ENCODE results near the gene RASGRF1. TPM values are rescaled to one million over a fixed set of nuclear protein-coding genes. Genes with fewer than 3 reads are reported as not detected.

The RASGRF1 gene
- total RNA-seq, 1 experiment from 2014 or later = not detected

GRCh38 chr15:79078763-79079410 is 11.7 kb downstream of the RASGRF1 start:
- DNase-seq = no peak
- H3K79me2 ChIP-seq (ENCODE audit: low read length) = no peaks in the 10 kb centered on the region
- CTCF ChIA-PET = no interaction called here
- TF ChIP-seq EZH2 (IDR thresholded peaks at IDR 0.05; ENCODE audit: low read length, unreplicated experiment) = no peak
- no peak for TF ChIP-seq EZH2phosphoT487 (IDR thresholded peaks at IDR 0.05; ENCODE audit: borderline replicate concordance, low read length)
- no peak for TF ChIP-seq CTCF (conservative IDR thresholded peaks at IDR 0.05; ENCODE audit: low read depth, low read length)
- POLR2A ChIA-PET (ENCODE audit: unreplicated experiment) = no interaction called here
- no peak overlapping the region for H3K27ac ChIP-seq (ENCODE audit: low read length)
- H3K4me2 ChIP-seq (ENCODE audit: low read length) = no peak overlapping the region
- H3K27me3 ChIP-seq (ENCODE audit: low read length) = peaks cover 20% of the 10 kb centered on the region
- no peak overlapping the region for H2AFZ ChIP-seq (ENCODE audit: low read length)
- no peak for ATAC-seq
- no peaks in the 10 kb centered on the region for H3K9me2 ChIP-seq (replicated peaks; ENCODE audit: low read length)
- H3F3A ChIP-seq (ENCODE audit: low read length, unreplicated experiment) = no peaks in the 10 kb centered on the region
- H3K9me3 ChIP-seq (ENCODE audit: low read length) = no peaks in the 10 kb centered on the region
- no peak overlapping the region for H3K4me3 ChIP-seq (ENCODE audit: low read length)
- BruUV-seq (replicated peaks) = no TSS peak
- intact Hi-C loops (cut with micrococcal nuclease) = no loop called here
- no peak overlapping the region for H3K9ac ChIP-seq (ENCODE audit: low read length)
- no peaks in the 10 kb centered on the region for H3K4me1 ChIP-seq (ENCODE audit: insufficient read depth, low read length)
- no peaks in the 10 kb centered on the region for H4K20me1 ChIP-seq (ENCODE audit: low read length)
- H3K36me3 ChIP-seq (ENCODE audit: low read depth, low read length) = no peaks in the 10 kb centered on the region

- Histone ChIP-seq H3K4me3 (ENCODE audit: low read length) (no peak overlapping the region), H2AFZ (ENCODE audit: low read length) (no peak overlapping the region), H3K9ac (ENCODE audit: low read length) (no peak overlapping the region), H3K4me2 (ENCODE audit: low read length) (no peak overlapping the region), H3F3A (ENCODE audit: low read length, unreplicated experiment) (no peaks in the 10 kb centered on the region), H3K36me3 (ENCODE audit: low read depth, low read length) (no peaks in the 10 kb centered on the region), H3K9me3 (ENCODE audit: low read length) (no peaks in the 10 kb centered on the region), H3K79me2 (ENCODE audit: low read length) (no peaks in the 10 kb centered on the region), H3K27ac (ENCODE audit: low read length) (no peak overlapping the region), H4K20me1 (ENCODE audit: low read length) (no peaks in the 10 kb centered on the region), H3K4me1 (ENCODE audit: insufficient read depth, low read length) (no peaks in the 10 kb centered on the region), H3K27me3 (ENCODE audit: low read length) (peaks cover 12% of the 10 kb centered on the region), H3K9me2 (replicated peaks; ENCODE audit: low read length) (no peaks in the 10 kb centered on the region)
- DNase-seq (no peak), ATAC-seq (no peak)
- ChIA-PET POLR2A (ENCODE audit: unreplicated experiment) (no interaction called here), CTCF (no interaction called here)
- intact Hi-C loops (cut with micrococcal nuclease) = no loop called here
- TF ChIP-seq CTCF (conservative IDR thresholded peaks at IDR 0.05; ENCODE audit: low read depth, low read length) (no peak), EZH2 (IDR thresholded peaks at IDR 0.05; ENCODE audit: low read length, unreplicated experiment) (no peak), EZH2phosphoT487 (IDR thresholded peaks at IDR 0.05; ENCODE audit: borderline replicate concordance, low read length) (no peak)
- no TSS peak for BruUV-seq (replicated peaks)
These were observed 12.6 kb downstream of the RASGRF1 start for GRCh38 chr15:79078003-79078402.

GRCh38 chr15:79076661-79077060 is 13.9 kb downstream of the RASGRF1 start:
- Histone ChIP-seq H2AFZ (ENCODE audit: low read length) (no peak overlapping the region), H4K20me1 (ENCODE audit: low read length) (no peaks in the 10 kb centered on the region), H3K9me2 (replicated peaks; ENCODE audit: low read length) (no peaks in the 10 kb centered on the region), H3K36me3 (ENCODE audit: low read depth, low read length) (no peaks in the 10 kb centered on the region), H3K27me3 (ENCODE audit: low read length) (no peaks in the 10 kb centered on the region; the same call in 1 of the 2 replicates), H3K4me2 (ENCODE audit: low read length) (no peak overlapping the region), H3F3A (ENCODE audit: low read length, unreplicated experiment) (no peaks in the 10 kb centered on the region), H3K27ac (ENCODE audit: low read length) (no peak overlapping the region), H3K79me2 (ENCODE audit: low read length) (no peaks in the 10 kb centered on the region), H3K4me1 (ENCODE audit: insufficient read depth, low read length) (no peaks in the 10 kb centered on the region), H3K9ac (ENCODE audit: low read length) (no peak overlapping the region), H3K4me3 (ENCODE audit: low read length) (no peak overlapping the region), H3K9me3 (ENCODE audit: low read length) (no peaks in the 10 kb centered on the region)
- ChIA-PET POLR2A (ENCODE audit: unreplicated experiment) (no interaction called here), CTCF (no interaction called here)
- intact Hi-C loops (cut with micrococcal nuclease) = no loop called here
- no TSS peak for BruUV-seq (replicated peaks)
- DNase-seq = no peak
- TF ChIP-seq EZH2 (IDR thresholded peaks at IDR 0.05; ENCODE audit: low read length, unreplicated experiment) (no peak), EZH2phosphoT487 (IDR thresholded peaks at IDR 0.05; ENCODE audit: borderline replicate concordance, low read length) (no peak), CTCF (conservative IDR thresholded peaks at IDR 0.05; ENCODE audit: low read depth, low read length) (no peak)
- ATAC-seq = no peak
